K562 (cell line): ENCODE results near the gene KLHDC7B. TPM values are rescaled to one million over a fixed set of nuclear protein-coding genes. Genes with fewer than 3 reads are reported as not detected.

Source experiments
- ATAC-seq: fragments of 200-7000 bp; cut with Tn5 transposase; 3 replicates; pipeline ENCODE4 v1.9.1; 2020; ENCODE audit warnings: moderate library complexity
- BruUV-seq: library from RNA; stranded (reverse); fragments of 400-500 nt; replicated peaks from 2 replicates; lab custom pipeline; 2021; lab: Mats Ljungman, UMichigan
- CTCF ChIA-PET: fragments of 300-600 bp; formaldehyde crosslinking; extraction: SDS; loops from one replicate; lab custom pipeline; 2021; ENCODE audit warnings: low intra/inter-chr PET ratio; lab: Yijun Ruan, JAX
- POLR2A ChIA-PET: fragments of 300-600, 350-650 bp; sonication (Branson Sonifier 250); formaldehyde crosslinking; extraction: SDS; loops from one replicate; lab custom pipeline; 2021; ENCODE audit warnings: antibody characterized with exemption, inconsistent platforms; lab: Yijun Ruan, JAX
- DNase-seq, 4 experiments: peaks; one replicate each; pipeline versions ENCODE4 v3.0.0 to v3.0.0-alpha.2; 2011 to 2018; ENCODE audit warnings: low spot score in 3 of 4, mixed read lengths in 3 of 4; ENCODE audit errors: extremely low read depth in 1 of 4
- FAIRE-seq: peaks from 2 replicates; lab custom pipeline; 2011; peaks lifted over from hg19 to GRCh38; lab: Jason Lieb, UNC
- H2AFZ ChIP-seq: 2 replicates; pipeline ENCODE4 v1.6.0; 2011; ENCODE audit warnings: low read depth, low read length, control low read depth, inconsistent platforms
- H3K27ac ChIP-seq: fragments of 200-600 bp; 3 replicates; pipeline ENCODE4 v1.8.0; 2011; ENCODE audit warnings: low read depth, mild to moderate bottlenecking, control low read depth, inconsistent platforms, low read length, moderate library complexity, mixed read lengths; ENCODE audit errors: extremely low read depth
- H3K27me3 ChIP-seq, 2 experiments: fragments of 300-600 bp in 1 of 2; 2 replicates in 1 of 2; 3 replicates in 1 of 2; pipeline versions ENCODE4 v1.6.0 to v1.8.0; 2011; ENCODE audit warnings: inconsistent platforms in 2 of 2, low read length in 2 of 2, mild to moderate bottlenecking in 1 of 2, mixed read lengths in 1 of 2, moderate library complexity in 1 of 2; ENCODE audit not compliant: control insufficient read depth in 2 of 2, insufficient read depth in 2 of 2
- H3K36me3 ChIP-seq: fragments of 300-600 bp; 3 replicates; pipeline ENCODE4 v1.8.0; 2011; ENCODE audit warnings: mild to moderate bottlenecking, low read length, inconsistent platforms; ENCODE audit not compliant: control insufficient read depth, insufficient read depth
- H3K4me1 ChIP-seq, 2 experiments: fragments of 200-600 bp in 1 of 2; replicated peaks in 1 of 2; 2 replicates in 1 of 2; 3 replicates in 1 of 2; pipeline versions ENCODE4 v1.5.1 to v1.8.0; 2011; ENCODE audit warnings: inconsistent platforms in 2 of 2, low read length in 2 of 2, mild to moderate bottlenecking in 1 of 2, mixed read lengths in 1 of 2, moderate library complexity in 1 of 2; ENCODE audit not compliant: control insufficient read depth in 2 of 2, insufficient read depth in 2 of 2
- H3K4me2 ChIP-seq: 2 replicates; pipeline ENCODE4 v1.6.1; 2011; ENCODE audit warnings: low read length, control low read depth, inconsistent platforms, mixed read lengths; ENCODE audit not compliant: insufficient read depth
- H3K4me3 ChIP-seq: fragments of 200-600 bp; sonication (generic), shearing (Covaris generic); 2 replicates; pipeline ENCODE4 v1.5.1; 2016; ENCODE audit warnings: control low read depth, inconsistent platforms
- H3K79me2 ChIP-seq: fragments of 200-600 bp; 3 replicates; pipeline ENCODE4 v1.8.0; 2011; ENCODE audit warnings: low read length, inconsistent platforms; ENCODE audit not compliant: control insufficient read depth, insufficient read depth
- H3K9ac ChIP-seq, 2 experiments: 2 replicates each; pipeline versions ENCODE4 v1.6.0 to v1.6.1; 2011; ENCODE audit warnings: low read depth in 2 of 2, low read length in 2 of 2, control low read depth in 1 of 2, inconsistent platforms in 1 of 2, mild to moderate bottlenecking in 1 of 2, mixed read lengths in 1 of 2; ENCODE audit not compliant: insufficient read depth in 1 of 2
- H3K9me1 ChIP-seq: one replicate; pipeline ENCODE4 v1.6.0; 2011; ENCODE audit warnings: inconsistent platforms, mild to moderate bottlenecking, low read length, moderate library complexity; ENCODE audit not compliant: control insufficient read depth, insufficient read depth
- H3K9me3 ChIP-seq: replicated peaks from 2 replicates; pipeline ENCODE4 v1.5.1; 2011; ENCODE audit warnings: low read depth, low read length, inconsistent platforms; ENCODE audit not compliant: control insufficient read depth, insufficient read depth
- H4K20me1 ChIP-seq: replicated peaks from 2 replicates; pipeline ENCODE4 v1.6.1; 2011; ENCODE audit warnings: low read length, inconsistent platforms, mixed read lengths; ENCODE audit not compliant: control insufficient read depth, insufficient read depth
- ATF1 ChIP-seq, 2 experiments: fragments of 450-650 bp in 1 of 2; IDR thresholded peaks; 2 replicates each; pipeline ENCODE4 v1.6.1; 2016; ENCODE audit warnings: missing compliant biosample characterization in 1 of 2, missing genetic modification characterization in 1 of 2
- CREM ChIP-seq: IDR thresholded peaks from 2 replicates; pipeline ENCODE4 v1.6.1; 2014; ENCODE audit warnings: antibody characterized with exemption, low read depth
- EGR1 ChIP-seq: fragments of 450-650 bp; conservative IDR thresholded peaks from 2 replicates; pipeline ENCODE4 v1.6.1; 2017; ENCODE audit warnings: mild to moderate bottlenecking
- ELF2 ChIP-seq: fragments of 250-450 bp; sonication (Bioruptor Pico); IDR thresholded peaks from 2 replicates; pipeline ENCODE4 v1.5.0; 2021; ENCODE audit warnings: mild to moderate bottlenecking
- ELK3 ChIP-seq: fragments of 450-650 bp; formaldehyde crosslinking; IDR thresholded peaks from 2 replicates; pipeline ENCODE4 v1.4.0; 2020; ENCODE audit warnings: mild to moderate bottlenecking
- PKNOX1 ChIP-seq: fragments of 450-650 bp; IDR thresholded peaks from 2 replicates; pipeline ENCODE4 v1.6.1; 2016
- POLR2AphosphoS2 ChIP-seq: IDR thresholded peaks from 2 replicates; pipeline ENCODE4 v1.6.1; 2012; ENCODE audit warnings: low read length, improper control_type of control experiment
- TAF7 ChIP-seq: fragments of 450-650 bp; IDR thresholded peaks from 2 replicates; pipeline ENCODE4 v1.6.1; 2016; ENCODE audit warnings: missing genetic modification characterization, missing compliant biosample characterization
- ZNF318 ChIP-seq, 2 experiments: fragments of 450-650 bp; IDR thresholded peaks; 2 replicates each; pipeline ENCODE4 v1.6.1; 2016; ENCODE audit warnings: mild to moderate bottlenecking in 2 of 2, borderline replicate concordance in 1 of 2, low read depth in 1 of 2, moderate library complexity in 1 of 2
- WGBS: fragments of 100-300 bp; shearing (Covaris generic); methylation state at CpG from one replicate; pipeline ENCODE4 v1.1.6; 2016; ENCODE audit warnings: low coverage, mixed read lengths; ENCODE audit not compliant: insufficient coverage; ENCODE audit errors: missing lambda C conversion rate; 5-methylcytosine and 5-hydroxymethylcytosine counted together
- in situ Hi-C: fragments of 300-500 bp; cut with MboI; formaldehyde crosslinking; loops from 4 replicates; pipeline ENCODE4 v1.15.0; 2018; ENCODE audit warnings: inconsistent platforms, mixed read lengths
- intact Hi-C: fragments of 100-400 bp; cut with micrococcal nuclease; formaldehyde crosslinking; loops from 2 replicates; pipeline ENCODE4 v1.14.2; 2022
- polyA plus RNA-seq, 8 experiments: library from polyadenylated mRNA; depleted of rRNA in 4 of 8; stranded (reverse) in 5 of 8; unstranded in 3 of 8; fragments of >200 nt; fragmentation: Nextera tagmentation in 2 of 8; fragmentation: Illumina TruSeq in 1 of 8; extraction: Ambion mirVana in 2 of 8; extraction: Trizol in 1 of 8; gene quantifications; 2 replicates each; pipeline versions ENCODE4 v1.2.1 to v1.2.3, GENCODE V29; 2011 to 2014; ENCODE audit warnings: inconsistent platforms in 1 of 8, missing spikeins in 1 of 8
- total RNA-seq, 7 experiments: library from RNA; depleted of rRNA in 6 of 7; stranded (reverse); fragments of >200 nt in 6 of 7; fragmentation: Illumina TruSeq in 2 of 7; extraction: Trizol in 2 of 7; gene quantifications; 2 replicates each; pipeline versions ENCODE4 v1.2.1 to v1.2.3, GENCODE V29; 2011 to 2021; ENCODE audit warnings: low replicate concordance in 1 of 7

KLHDC7B gene
- total and polyA plus RNA-seq, 9 of the 15 experiments (the other 6 are each of a cell fraction or from before 2014, with no cell fraction given), result 0.04 to 0.22 (median 0.05) TPM; not detected in 4

GRCh38 chr22:50568626-50569025 is 22.9 kb downstream of the KLHDC7B start:
- WGBS, result 54% methylated on average over 7 of the region's 7 CpGs
- intact Hi-C loops, result no loop called here
- H4K20me1 ChIP-seq, result no peaks in the 10 kb centered on the region
- no peaks in the 10 kb centered on the region for H3K9me1 ChIP-seq
- H3K9me3 ChIP-seq, result no peaks in the 10 kb centered on the region
- H3K4me1 ChIP-seq, result peaks cover 0 to 11% of the 10 kb centered on the region in 2 experiments; a peak in 3 of 5 replicates
- H2AFZ ChIP-seq, result no peak overlapping the region
- H3K4me3 ChIP-seq, result no peak overlapping the region
- no peak for ATAC-seq
- H3K36me3 ChIP-seq, result no peaks in the 10 kb centered on the region
- TF ChIP-seq EGR1, result peak; percentile 66
- TF ChIP-seq ELF2 (CRISPR knock-in tag), result no peak
- TF ChIP-seq ZNF318 (IDR thresholded peaks at IDR 0.05; ENCODE audit: borderline replicate concordance in 1 of 2, low read depth in 1 of 2), result no peak
- TF ChIP-seq CREM, result peak; percentile 68
- TF ChIP-seq POLR2AphosphoS2, result no peak
- peak; percentile 36; the same call in 1 of the 2 replicates for TF ChIP-seq PKNOX1
- no peak for TF ChIP-seq ELK3 (CRISPR knock-in tag)
- TF ChIP-seq TAF7 (tag), result no peak
- TF ChIP-seq ATF1 (CRISPR knock-in tag; IDR thresholded peaks at IDR 0.05), result no peak
- TF ChIP-seq ATF1 (tag; IDR thresholded peaks at IDR 0.05), result peak; percentile 33; the same call in 1 of the 2 replicates
- TF ChIP-seq, all 486 proteins: peak for 4
- no peak overlapping the region for H3K27ac ChIP-seq
- peak overlapping the region in 1 of 2 experiments; percentile 35; a peak in 1 of 4 replicates for H3K9ac ChIP-seq
- no peaks in the 10 kb centered on the region for H3K79me2 ChIP-seq
- BruUV-seq, result no TSS peak
- in situ Hi-C loops, result loop anchor here (5.0 kb wide), 1 partner anchor 46 kb away; no protein-coding TSS in a partner anchor
- FAIRE-seq (peak; percentile 60), DNase-seq (peak in 1 of 4 experiments; percentile 29)
- CTCF ChIA-PET, result no interaction called here
- POLR2A ChIA-PET, result interaction anchor here (0.9 kb wide), 1 partner anchor 14 kb away, joined by 3 read pairs; the partner anchor contains the start of gene CHKB
- H3K4me2 ChIP-seq, result no peak overlapping the region
- H3K27me3 ChIP-seq, result no peaks in the 10 kb centered on the region
